ENCODE results near the gene WNT9A. TPM values are rescaled to one million over a fixed set of nuclear protein-coding genes. Genes with fewer than 3 reads are reported as not detected.

Gene WNT9A
- total RNA-seq, 2 experiments from 2014 or later = not detected

DNA sequence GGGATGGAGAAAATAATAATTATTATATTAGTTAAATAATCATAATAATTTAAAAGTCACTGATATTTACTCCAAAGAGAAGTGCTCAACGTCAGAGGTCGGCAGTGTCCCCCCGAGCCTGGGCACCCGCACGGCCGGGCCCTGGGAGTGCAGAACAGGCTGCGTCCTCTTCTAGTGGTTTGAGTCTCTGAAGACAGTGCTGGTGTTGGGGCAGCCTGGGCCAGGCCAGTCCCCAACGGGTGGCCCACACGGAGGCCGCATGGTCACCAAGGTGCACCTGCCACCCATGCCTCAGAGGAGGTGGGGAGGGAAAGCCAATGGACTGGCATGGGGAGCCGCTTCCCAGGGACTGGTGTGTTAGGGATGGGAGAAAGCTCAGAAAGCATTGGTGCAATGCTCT is 27.3 kb downstream of the WNT9A start:
- Histone ChIP-seq H3K4me1 (ENCODE audit: insufficient read depth, low read length, poor library complexity, severe bottlenecking) (no peaks in the 10 kb centered on the region), H3K36me3 (ENCODE audit: insufficient read depth, low read length) (no peaks in the 10 kb centered on the region), H3K9me3 (ENCODE audit: low read length) (no peaks in the 10 kb centered on the region), H3K4me3 (ENCODE audit: low read depth, low read length, poor library complexity, severe bottlenecking) (no peak overlapping the region), H3K4me2 (ENCODE audit: low read length) (no peak overlapping the region), H3K27ac (ENCODE audit: low read depth, low read length, poor library complexity, severe bottlenecking) (no peak overlapping the region), H4K20me1 (ENCODE audit: insufficient read depth, low read length) (no peaks in the 10 kb centered on the region), H2AFZ (ENCODE audit: low read length) (no peak overlapping the region), H3K9me2 (ENCODE audit: insufficient read depth, low read length) (no peaks in the 10 kb centered on the region), H3K79me2 (ENCODE audit: insufficient read depth, low read depth, low read length) (no peaks in the 10 kb centered on the region)
- intact Hi-C loops (cut with micrococcal nuclease; ENCODE audit: unreplicated experiment) = no loop called here
- ChIA-PET POLR2A (no interaction called here), CTCF (ENCODE audit: unreplicated experiment) (no interaction called here)
- no peak for TF ChIP-seq EZH2phosphoT487 (IDR thresholded peaks at IDR 0.05; ENCODE audit: borderline replicate concordance, low read depth, low read length)
- TF ChIP-seq CTCF (conservative IDR thresholded peaks at IDR 0.05; ENCODE audit: low read length) = no peak
- DNase-seq (ENCODE audit: low spot score) = no peak
- BruUV-seq (replicated peaks) = no TSS peak

- H3K79me2 ChIP-seq (ENCODE audit: insufficient read depth, low read depth, low read length) = no peaks in the 10 kb centered on the region
- BruUV-seq (replicated peaks) = no TSS peak
- no peaks in the 10 kb centered on the region for H3K36me3 ChIP-seq (ENCODE audit: insufficient read depth, low read length)
- TF ChIP-seq EZH2phosphoT487 (IDR thresholded peaks at IDR 0.05; ENCODE audit: borderline replicate concordance, low read depth, low read length) = no peak
- no peak for TF ChIP-seq CTCF (conservative IDR thresholded peaks at IDR 0.05; ENCODE audit: low read length)
- H3K27ac ChIP-seq (ENCODE audit: low read depth, low read length, poor library complexity, severe bottlenecking) = no peak overlapping the region
- DNase-seq (ENCODE audit: low spot score) = no peak
- no peak overlapping the region for H2AFZ ChIP-seq (ENCODE audit: low read length)
- H4K20me1 ChIP-seq (ENCODE audit: insufficient read depth, low read length) = no peaks in the 10 kb centered on the region
- intact Hi-C loops (cut with micrococcal nuclease; ENCODE audit: unreplicated experiment) = no loop called here
- H3K9me2 ChIP-seq (ENCODE audit: insufficient read depth, low read length) = no peaks in the 10 kb centered on the region
- POLR2A ChIA-PET = no interaction called here
- H3K4me3 ChIP-seq (ENCODE audit: low read depth, low read length, poor library complexity, severe bottlenecking) = no peak overlapping the region
- no peak overlapping the region for H3K4me2 ChIP-seq (ENCODE audit: low read length)
- CTCF ChIA-PET (ENCODE audit: unreplicated experiment) = no interaction called here
- no peaks in the 10 kb centered on the region for H3K4me1 ChIP-seq (ENCODE audit: insufficient read depth, low read length, poor library complexity, severe bottlenecking)
- no peaks in the 10 kb centered on the region for H3K9me3 ChIP-seq (ENCODE audit: low read length)
These were observed 27.8 kb downstream of the WNT9A start for GRCh38 chr1:227919906-227920305.

GRCh38 chr1:227918736-227919135 is 29.0 kb downstream of the WNT9A start:
- TF ChIP-seq EZH2phosphoT487 (IDR thresholded peaks at IDR 0.05; ENCODE audit: borderline replicate concordance, low read depth, low read length) = no peak
- no peak for TF ChIP-seq CTCF (conservative IDR thresholded peaks at IDR 0.05; ENCODE audit: low read length)
- Histone ChIP-seq H3K4me2 (ENCODE audit: low read length) (no peak overlapping the region), H3K79me2 (ENCODE audit: insufficient read depth, low read depth, low read length) (no peaks in the 10 kb centered on the region), H3K4me3 (ENCODE audit: low read depth, low read length, poor library complexity, severe bottlenecking) (no peak overlapping the region), H4K20me1 (ENCODE audit: insufficient read depth, low read length) (no peaks in the 10 kb centered on the region), H3K27ac (ENCODE audit: low read depth, low read length, poor library complexity, severe bottlenecking) (no peak overlapping the region), H3K9me3 (ENCODE audit: low read length) (no peaks in the 10 kb centered on the region), H3K4me1 (ENCODE audit: insufficient read depth, low read length, poor library complexity, severe bottlenecking) (no peaks in the 10 kb centered on the region), H3K36me3 (ENCODE audit: insufficient read depth, low read length) (no peaks in the 10 kb centered on the region), H3K9me2 (ENCODE audit: insufficient read depth, low read length) (no peaks in the 10 kb centered on the region), H2AFZ (ENCODE audit: low read length) (no peak overlapping the region)
- ChIA-PET POLR2A (no interaction called here), CTCF (ENCODE audit: unreplicated experiment) (no interaction called here)
- intact Hi-C loops (cut with micrococcal nuclease; ENCODE audit: unreplicated experiment) = no loop called here
- DNase-seq (ENCODE audit: low spot score) = no peak
- BruUV-seq (replicated peaks) = no TSS peak
